ENCODE measurements around the gene DTX1. TPM values are rescaled to one million over a fixed set of nuclear protein-coding genes. Genes with fewer than 3 reads are reported as not detected.
A peak's percentile ranks its signal among the peaks of the same experiment; 100 is the strongest.

The DTX1 gene
- total RNA-seq, 3 donors from 2014 or later, result 7.9 to 46.6 (median 20.0) TPM

- intact Hi-C loops (cut with DNase I; ENCODE audit: low total_unique reads), result no loop called here
- no peaks in the 10 kb centered on the region for H3K27me3 ChIP-seq
- H3K36me3 ChIP-seq, result no peaks in the 10 kb centered on the region
- no peak for DNase-seq (ENCODE audit: low spot score in 2 of 2)
- H3K4me3 ChIP-seq, result no peak overlapping the region
- TF ChIP-seq POLR2AphosphoS5 (IDR thresholded peaks at IDR 0.05) (no peak), CTCF (IDR thresholded peaks at IDR 0.05) (no peak), POLR2A (IDR thresholded peaks at IDR 0.05) (no peak)
- no peaks in the 10 kb centered on the region for H3K4me1 ChIP-seq
- H3K9me3 ChIP-seq, result no peaks in the 10 kb centered on the region
- H3K27ac ChIP-seq, result no peak overlapping the region
These were observed 20.7 kb downstream of the DTX1 start for GRCh38 chr12:113077057-113077858.

- intact Hi-C loops (cut with DNase I; ENCODE audit: low total_unique reads), result no loop called here
- H3K9me3 ChIP-seq, result no peaks in the 10 kb centered on the region
- no peaks in the 10 kb centered on the region for H3K4me1 ChIP-seq
- no peak overlapping the region for H3K4me3 ChIP-seq
- no peaks in the 10 kb centered on the region for H3K36me3 ChIP-seq
- no peak for DNase-seq (ENCODE audit: low spot score in 2 of 2)
- TF ChIP-seq CTCF (IDR thresholded peaks at IDR 0.05) (no peak), POLR2AphosphoS5 (IDR thresholded peaks at IDR 0.05) (no peak), POLR2A (IDR thresholded peaks at IDR 0.05) (no peak)
- H3K27ac ChIP-seq, result no peak overlapping the region
- no peaks in the 10 kb centered on the region for H3K27me3 ChIP-seq
These were observed 21.3 kb downstream of the DTX1 start for GRCh38 chr12:113077859-113078255.

- Histone ChIP-seq H3K36me3 (no peaks in the 10 kb centered on the region), H3K27me3 (no peaks in the 10 kb centered on the region), H3K27ac (peak overlapping the region in 1 of 2 donors; percentile 68), H3K4me3 (no peak overlapping the region), H3K9me3 (no peaks in the 10 kb centered on the region), H3K4me1 (no peaks in the 10 kb centered on the region)
- intact Hi-C loops (cut with DNase I; ENCODE audit: low total_unique reads), result no loop called here
- no peak for DNase-seq (ENCODE audit: low spot score in 2 of 2)
- TF ChIP-seq POLR2A (IDR thresholded peaks at IDR 0.05) (no peak), POLR2AphosphoS5 (IDR thresholded peaks at IDR 0.05) (no peak), CTCF (IDR thresholded peaks at IDR 0.05) (no peak)
These were observed 25.3 kb downstream of the DTX1 start for GRCh38 chr12:113081873-113082272.

- Histone ChIP-seq H3K27me3 (no peaks in the 10 kb centered on the region), H3K27ac (peak overlapping the region in 1 of 2 donors; percentile 68)
These were observed 26.1 kb downstream of the DTX1 start for GRCh38 chr12:113082486-113083148.

More at GRCh38 chr12:113082486-113083148, 26.1 kb downstream of the DTX1 start:
- H3K4me3 ChIP-seq, result no peak overlapping the region
- H3K4me1 ChIP-seq, result no peaks in the 10 kb centered on the region
- H3K9me3 ChIP-seq, result no peaks in the 10 kb centered on the region
- DNase-seq (ENCODE audit: low spot score in 2 of 2), result no peak
- intact Hi-C loops (cut with DNase I; ENCODE audit: low total_unique reads), result no loop called here
- TF ChIP-seq CTCF (IDR thresholded peaks at IDR 0.05) (no peak), POLR2AphosphoS5 (IDR thresholded peaks at IDR 0.05) (no peak), POLR2A (IDR thresholded peaks at IDR 0.05) (no peak)
- no peaks in the 10 kb centered on the region for H3K36me3 ChIP-seq
